Measurements from ENCODE around the gene RPAP3. TPM values are rescaled to one million over a fixed set of nuclear protein-coding genes. Genes with fewer than 3 reads are reported as not detected.

The RPAP3 gene
- total and polyA plus RNA-seq, 4 donors: 5.5 to 8.1 (median 8.0) TPM

DNA sequence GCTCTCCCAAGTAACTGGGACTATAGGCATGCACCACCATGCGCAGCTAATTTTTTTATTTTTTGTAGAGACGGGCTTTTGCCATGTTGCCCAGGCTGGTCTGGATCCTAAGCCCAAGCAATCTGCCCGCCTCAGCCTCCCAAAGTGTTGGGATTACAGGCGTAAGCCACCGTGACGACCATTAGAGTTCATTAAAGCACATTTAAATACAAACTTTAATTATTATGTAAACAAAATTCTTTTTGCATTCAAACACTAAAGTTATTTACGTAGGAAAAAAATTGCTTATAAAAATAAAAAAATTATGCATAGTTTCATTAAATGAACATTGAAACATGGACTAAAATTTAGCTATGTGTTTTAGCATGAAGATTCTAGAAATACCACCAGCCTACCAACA, 7.2 kb downstream of the RPAP3 start:
- no peak overlapping the region for H3K27ac ChIP-seq (ENCODE audit: low read depth in 1 of 2, low read length in 2 of 2)
- peaks cover 2 to 15% (median 14%) of the 10 kb centered on the region in 4 donors for H3K36me3 ChIP-seq (ENCODE audit: control insufficient read depth in 4 of 4, insufficient read depth in 3 of 4, low read depth in 1 of 4, low read length in 3 of 4)

More for the DNA sequence above, 7.2 kb downstream of the RPAP3 start:
- 97% methylated on average over 7 of the region's 7 CpGs for WGBS
- DNase-seq (ENCODE audit: low spot score): no peak
- TF ChIP-seq, protein P1, sequence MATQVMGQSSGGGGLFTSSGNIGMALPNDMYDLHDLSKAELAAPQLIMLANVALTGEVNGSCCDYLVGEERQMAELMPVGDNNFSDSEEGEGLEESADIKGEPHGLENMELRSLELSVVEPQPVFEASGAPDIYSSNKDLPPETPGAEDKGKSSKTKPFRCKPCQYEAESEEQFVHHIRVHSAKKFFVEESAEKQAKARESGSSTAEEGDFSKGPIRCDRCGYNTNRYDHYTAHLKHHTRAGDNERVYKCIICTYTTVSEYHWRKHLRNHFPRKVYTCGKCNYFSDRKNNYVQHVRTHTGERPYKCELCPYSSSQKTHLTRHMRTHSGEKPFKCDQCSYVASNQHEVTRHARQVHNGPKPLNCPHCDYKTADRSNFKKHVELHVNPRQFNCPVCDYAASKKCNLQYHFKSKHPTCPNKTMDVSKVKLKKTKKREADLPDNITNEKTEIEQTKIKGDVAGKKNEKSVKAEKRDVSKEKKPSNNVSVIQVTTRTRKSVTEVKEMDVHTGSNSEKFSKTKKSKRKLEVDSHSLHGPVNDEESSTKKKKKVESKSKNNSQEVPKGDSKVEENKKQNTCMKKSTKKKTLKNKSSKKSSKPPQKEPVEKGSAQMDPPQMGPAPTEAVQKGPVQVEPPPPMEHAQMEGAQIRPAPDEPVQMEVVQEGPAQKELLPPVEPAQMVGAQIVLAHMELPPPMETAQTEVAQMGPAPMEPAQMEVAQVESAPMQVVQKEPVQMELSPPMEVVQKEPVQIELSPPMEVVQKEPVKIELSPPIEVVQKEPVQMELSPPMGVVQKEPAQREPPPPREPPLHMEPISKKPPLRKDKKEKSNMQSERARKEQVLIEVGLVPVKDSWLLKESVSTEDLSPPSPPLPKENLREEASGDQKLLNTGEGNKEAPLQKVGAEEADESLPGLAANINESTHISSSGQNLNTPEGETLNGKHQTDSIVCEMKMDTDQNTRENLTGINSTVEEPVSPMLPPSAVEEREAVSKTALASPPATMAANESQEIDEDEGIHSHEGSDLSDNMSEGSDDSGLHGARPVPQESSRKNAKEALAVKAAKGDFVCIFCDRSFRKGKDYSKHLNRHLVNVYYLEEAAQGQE (IDR thresholded peaks at IDR 0.05): no peak
- TF ChIP-seq, protein P2, sequence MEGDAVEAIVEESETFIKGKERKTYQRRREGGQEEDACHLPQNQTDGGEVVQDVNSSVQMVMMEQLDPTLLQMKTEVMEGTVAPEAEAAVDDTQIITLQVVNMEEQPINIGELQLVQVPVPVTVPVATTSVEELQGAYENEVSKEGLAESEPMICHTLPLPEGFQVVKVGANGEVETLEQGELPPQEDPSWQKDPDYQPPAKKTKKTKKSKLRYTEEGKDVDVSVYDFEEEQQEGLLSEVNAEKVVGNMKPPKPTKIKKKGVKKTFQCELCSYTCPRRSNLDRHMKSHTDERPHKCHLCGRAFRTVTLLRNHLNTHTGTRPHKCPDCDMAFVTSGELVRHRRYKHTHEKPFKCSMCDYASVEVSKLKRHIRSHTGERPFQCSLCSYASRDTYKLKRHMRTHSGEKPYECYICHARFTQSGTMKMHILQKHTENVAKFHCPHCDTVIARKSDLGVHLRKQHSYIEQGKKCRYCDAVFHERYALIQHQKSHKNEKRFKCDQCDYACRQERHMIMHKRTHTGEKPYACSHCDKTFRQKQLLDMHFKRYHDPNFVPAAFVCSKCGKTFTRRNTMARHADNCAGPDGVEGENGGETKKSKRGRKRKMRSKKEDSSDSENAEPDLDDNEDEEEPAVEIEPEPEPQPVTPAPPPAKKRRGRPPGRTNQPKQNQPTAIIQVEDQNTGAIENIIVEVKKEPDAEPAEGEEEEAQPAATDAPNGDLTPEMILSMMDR (IDR thresholded peaks at IDR 0.05; ENCODE audit: low read depth, low read length, missing input control): no peak
- TF ChIP-seq FOXA2 (IDR thresholded peaks at IDR 0.05): no peak
- TF ChIP-seq JUND (IDR thresholded peaks at IDR 0.05): no peak
- no peak for TF ChIP-seq SP1 (IDR thresholded peaks at IDR 0.05)
- TF ChIP-seq RAD21 (IDR thresholded peaks at IDR 0.05): no peak
- TF ChIP-seq HNF4G (IDR thresholded peaks at IDR 0.05): no peak
- TF ChIP-seq, protein P3, sequence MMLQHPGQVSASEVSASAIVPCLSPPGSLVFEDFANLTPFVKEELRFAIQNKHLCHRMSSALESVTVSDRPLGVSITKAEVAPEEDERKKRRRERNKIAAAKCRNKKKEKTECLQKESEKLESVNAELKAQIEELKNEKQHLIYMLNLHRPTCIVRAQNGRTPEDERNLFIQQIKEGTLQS (IDR thresholded peaks at IDR 0.05): no peak
- TF ChIP-seq EGR1 (IDR thresholded peaks at IDR 0.05; ENCODE audit: low read depth in 2 of 2): no peak
- TF ChIP-seq FOXA1 (IDR thresholded peaks at IDR 0.05): no peak
- no peak for TF ChIP-seq NR2F2 (IDR thresholded peaks at IDR 0.05)
- no peak for TF ChIP-seq MAX (IDR thresholded peaks at IDR 0.05)
- no peak for TF ChIP-seq ZBTB33 (IDR thresholded peaks at IDR 0.05)
- no peak for TF ChIP-seq GABPA (IDR thresholded peaks at IDR 0.05 in 1 of 2, conservative IDR thresholded peaks at IDR 0.05 in 1 of 2)
- TF ChIP-seq HNF4A (conservative IDR thresholded peaks at IDR 0.05): no peak
- no peak for TF ChIP-seq RXRA (IDR thresholded peaks at IDR 0.05)
- no peak for TF ChIP-seq TAF1 (conservative IDR thresholded peaks at IDR 0.05)
- no peaks in the 10 kb centered on the region for H3K9me3 ChIP-seq (ENCODE audit: control insufficient read depth in 4 of 4, low read length in 3 of 4)
- H3K4me1 ChIP-seq (ENCODE audit: control insufficient read depth in 4 of 4, insufficient read depth in 4 of 4, low read length in 3 of 4): no peaks in the 10 kb centered on the region
- H3K27me3 ChIP-seq (ENCODE audit: control insufficient read depth in 4 of 4, insufficient read depth in 4 of 4, low read length in 3 of 4): no peaks in the 10 kb centered on the region
- no peak overlapping the region for H3K4me3 ChIP-seq (ENCODE audit: low read depth in 1 of 3, low read length in 3 of 3)
- no peak overlapping the region for H3K9ac ChIP-seq (ENCODE audit: low read depth in 1 of 2, low read length in 2 of 2)
